ENCODE results near the gene PDCD1.
"Not testable (repeated sequence)": the region's sequence is repeated elsewhere in the genome, so short reads cannot be mapped to it uniquely, and the experiment has no call there.

PDCD1 gene

GRCh38 chr2:241833101-241833663, 25.5 kb downstream of the PDCD1 start:
- no peak overlapping the region for H3K27ac ChIP-seq (ENCODE audit: low read length)
- H3K79me2 ChIP-seq (ENCODE audit: insufficient read depth, low read length): no peaks in the 10 kb centered on the region
- no peak for DNase-seq
- H4K20me1 ChIP-seq (ENCODE audit: insufficient read depth, low read length): no peaks in the 10 kb centered on the region
- H3K9me3 ChIP-seq (ENCODE audit: insufficient read depth, low read length, severe bottlenecking): no peaks in the 10 kb centered on the region
- no peaks in the 10 kb centered on the region for H3K4me1 ChIP-seq (ENCODE audit: insufficient read depth, low read length)
- H3K4me2 ChIP-seq (ENCODE audit: insufficient read depth, low read length): no peak overlapping the region
- no peak overlapping the region for H2AFZ ChIP-seq (ENCODE audit: low read depth, low read length)
- H3K4me3 ChIP-seq (ENCODE audit: low read depth in 1 of 2, low read length in 2 of 2): no peak overlapping the region
- TF ChIP-seq EZH2 (IDR thresholded peaks at IDR 0.05; ENCODE audit: borderline replicate concordance, low read depth, low read length, severe bottlenecking): no peak
- no peak for TF ChIP-seq CTCF (IDR thresholded peaks at IDR 0.05; ENCODE audit: borderline replicate concordance, extremely low read depth, low read length, poor library complexity, severe bottlenecking)
- H3K27me3 ChIP-seq (ENCODE audit: insufficient read depth, low read length, poor library complexity): peaks cover 15% of the 10 kb centered on the region
- no peak overlapping the region for H3K9ac ChIP-seq (ENCODE audit: low read depth, low read length)
- H3K36me3 ChIP-seq (ENCODE audit: insufficient read depth, low read length): no peaks in the 10 kb centered on the region
- no peak for ATAC-seq (ENCODE audit: insufficient read depth, low read depth)

- no peaks in the 10 kb centered on the region for H3K79me2 ChIP-seq (ENCODE audit: insufficient read depth, low read length)
- no peaks in the 10 kb centered on the region for H3K36me3 ChIP-seq (ENCODE audit: insufficient read depth, low read length)
- DNase-seq: no peak
- H3K27me3 ChIP-seq (ENCODE audit: insufficient read depth, low read length, poor library complexity): peaks cover 6% of the 10 kb centered on the region
- no peak for TF ChIP-seq CTCF (IDR thresholded peaks at IDR 0.05; ENCODE audit: borderline replicate concordance, extremely low read depth, low read length, poor library complexity, severe bottlenecking)
- no peak for TF ChIP-seq EZH2 (IDR thresholded peaks at IDR 0.05; ENCODE audit: borderline replicate concordance, low read depth, low read length, severe bottlenecking)
- H3K9me3 ChIP-seq (ENCODE audit: insufficient read depth, low read length, severe bottlenecking): peaks cover 10% of the 10 kb centered on the region
- no peak overlapping the region for H3K9ac ChIP-seq (ENCODE audit: low read depth, low read length)
- H3K4me2 ChIP-seq (ENCODE audit: insufficient read depth, low read length): no peak overlapping the region
- H3K4me3 ChIP-seq (ENCODE audit: low read depth in 1 of 2, low read length in 2 of 2): no peak overlapping the region
- H4K20me1 ChIP-seq (ENCODE audit: insufficient read depth, low read length): peaks cover 2% of the 10 kb centered on the region; the same call in 1 of the 2 replicates
- no peak for ATAC-seq (ENCODE audit: insufficient read depth, low read depth)
- H3K27ac ChIP-seq (ENCODE audit: low read length): no peak overlapping the region
- no peaks in the 10 kb centered on the region for H3K4me1 ChIP-seq (ENCODE audit: insufficient read depth, low read length)
- H2AFZ ChIP-seq (ENCODE audit: low read depth, low read length): no peak overlapping the region
Measured at GRCh38 chr2:241827394-241827793, 31.3 kb downstream of the PDCD1 start.

- DNase-seq; H3K4me2 ChIP-seq (ENCODE audit: insufficient read depth, low read length); H3K4me3 ChIP-seq (ENCODE audit: low read depth in 1 of 2, low read length in 2 of 2); H2AFZ ChIP-seq (ENCODE audit: low read depth, low read length); H3K79me2 ChIP-seq (ENCODE audit: insufficient read depth, low read length); H3K36me3 ChIP-seq (ENCODE audit: insufficient read depth, low read length); H3K27me3 ChIP-seq (ENCODE audit: insufficient read depth, low read length, poor library complexity); ATAC-seq (ENCODE audit: insufficient read depth, low read depth); H3K27ac ChIP-seq (ENCODE audit: low read length); H4K20me1 ChIP-seq (ENCODE audit: insufficient read depth, low read length); H3K4me1 ChIP-seq (ENCODE audit: insufficient read depth, low read length); H3K9ac ChIP-seq (ENCODE audit: low read depth, low read length): not testable (repeated sequence)
- peaks cover 10% of the 10 kb centered on the region for H3K9me3 ChIP-seq (ENCODE audit: insufficient read depth, low read length, severe bottlenecking)
Measured at GRCh38 chr2:241823531-241824437, 34.9 kb downstream of the PDCD1 start.

- no peak for TF ChIP-seq EZH2 (IDR thresholded peaks at IDR 0.05; ENCODE audit: borderline replicate concordance, low read depth, low read length, severe bottlenecking)
- TF ChIP-seq CTCF (IDR thresholded peaks at IDR 0.05; ENCODE audit: borderline replicate concordance, extremely low read depth, low read length, poor library complexity, severe bottlenecking): no peak
- no peak overlapping the region for H2AFZ ChIP-seq (ENCODE audit: low read depth, low read length)
- no peak overlapping the region for H3K4me3 ChIP-seq (ENCODE audit: low read depth in 1 of 2, low read length in 2 of 2)
- ATAC-seq (ENCODE audit: insufficient read depth, low read depth) (no peak), DNase-seq (no peak)
- H3K9me3 ChIP-seq (ENCODE audit: insufficient read depth, low read length, severe bottlenecking): peaks cover 6% of the 10 kb centered on the region
- no peaks in the 10 kb centered on the region for H3K4me1 ChIP-seq (ENCODE audit: insufficient read depth, low read length)
- no peaks in the 10 kb centered on the region for H3K79me2 ChIP-seq (ENCODE audit: insufficient read depth, low read length)
- no peak overlapping the region for H3K27ac ChIP-seq (ENCODE audit: low read length)
- H3K27me3 ChIP-seq (ENCODE audit: insufficient read depth, low read length, poor library complexity): no peaks in the 10 kb centered on the region
- peaks cover 2% of the 10 kb centered on the region; the same call in 1 of the 2 replicates for H4K20me1 ChIP-seq (ENCODE audit: insufficient read depth, low read length)
- no peak overlapping the region for H3K4me2 ChIP-seq (ENCODE audit: insufficient read depth, low read length)
- H3K9ac ChIP-seq (ENCODE audit: low read depth, low read length): no peak overlapping the region
- H3K36me3 ChIP-seq (ENCODE audit: insufficient read depth, low read length): no peaks in the 10 kb centered on the region
Measured at GRCh38 chr2:241822264-241822623, 36.5 kb downstream of the PDCD1 start.
